Urinary bladder (tissue), 4 donors: ENCODE results near the gene ECEL1. TPM values are rescaled to one million over a fixed set of nuclear protein-coding genes. Genes with fewer than 3 reads are reported as not detected.

Experiments used
- DNase-seq: peaks from one replicate; pipeline ENCODE4 v3.0.0-alpha.2; 2015; ENCODE audit errors: extremely low spot score
- H3K27ac ChIP-seq: one replicate; pipeline ENCODE4 v1.5.1; 2013; ENCODE audit warnings: low read depth, mild to moderate bottlenecking, moderate library complexity
- H3K36me3 ChIP-seq: one replicate; pipeline ENCODE4 v1.6.1; 2013; ENCODE audit warnings: mild to moderate bottlenecking, moderate library complexity; ENCODE audit not compliant: insufficient read depth
- H3K4me1 ChIP-seq: one replicate; pipeline ENCODE4 v1.6.1; 2013; ENCODE audit warnings: mild to moderate bottlenecking, moderate library complexity; ENCODE audit not compliant: insufficient read depth
- H3K4me3 ChIP-seq: one replicate; pipeline ENCODE4 v1.5.1; 2013; ENCODE audit warnings: low read depth, low read length
- WGBS: extraction: QIAGEN DNeasy Blood & Tissue Kit; methylation state at CpG from one replicate; pipeline ENCODE4 v1.1.7; 2013; 5-methylcytosine and 5-hydroxymethylcytosine counted together
- polyA plus RNA-seq: library from polyadenylated mRNA; stranded (reverse); fragments of 200-250 nt; gene quantifications from one replicate; pipeline ENCODE4 v1.2.3, GENCODE V29; 2013
- total RNA-seq: library from RNA; depleted of rRNA; stranded (reverse); fragments of >200 nt; gene quantifications from one replicate; pipeline ENCODE4 v1.2.3, GENCODE V29; 2014
- donor health status: healthy with polysubstance abuse.
- donor health status: healthy.

Gene ECEL1
- total and polyA plus RNA-seq, 2 donors, result 0.21 to 0.95 TPM

GRCh38 chr2:232527905-232528470 is 40.4 kb upstream of the ECEL1 start:
- Histone ChIP-seq H3K36me3 (no peaks in the 10 kb centered on the region), H3K4me3 (no peak overlapping the region), H3K4me1 (no peaks in the 10 kb centered on the region), H3K27ac (no peak overlapping the region)
- 74% methylated on average over 6 of the region's 6 CpGs for WGBS
- DNase-seq, result no peak

GRCh38 chr2:232526372-232526941 is 38.8 kb upstream of the ECEL1 start:
- no peaks in the 10 kb centered on the region for H3K4me1 ChIP-seq
- no peaks in the 10 kb centered on the region for H3K36me3 ChIP-seq
- H3K4me3 ChIP-seq, result no peak overlapping the region
- H3K27ac ChIP-seq, result no peak overlapping the region
- WGBS, result 63% methylated on average over 13 of the region's 13 CpGs
- no peak for DNase-seq

- Histone ChIP-seq H3K4me3 (no peak within 1 kb of the TSS), H3K36me3 (no peaks in the 10 kb centered on the region)
- DNase-seq, result no peak
Observed at GRCh38 chr2:232525791-232526371, 38.2 kb upstream of the ECEL1 start, which contains the start of gene CHRND. CHRND (plus strand) TSS chr2:232526160; CDS start chr2:232526216, 56 bp downstream.

DNA sequence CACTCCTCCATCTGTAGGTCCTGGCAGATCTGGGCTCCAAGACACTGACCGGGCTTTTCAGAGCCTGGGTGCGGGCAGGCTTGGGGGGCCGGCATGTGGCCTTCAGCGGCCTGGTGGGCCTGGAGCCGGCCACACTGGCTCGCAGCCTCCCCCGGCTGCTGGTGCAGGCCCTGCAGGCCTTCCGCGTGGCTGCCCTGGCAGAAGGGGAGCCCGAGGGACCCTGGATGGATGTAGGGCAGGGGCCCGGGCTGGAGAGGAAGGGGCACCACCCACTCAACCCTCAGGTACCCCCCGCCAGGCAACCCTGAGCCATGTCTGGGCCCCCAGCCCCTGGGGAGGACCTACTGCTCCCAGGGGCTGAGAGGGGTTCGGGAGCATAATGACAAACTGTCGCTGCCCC is 37.6 kb upstream of the ECEL1 start:
- H3K27ac ChIP-seq, result no peak overlapping the region
- H3K4me1 ChIP-seq, result no peaks in the 10 kb centered on the region
- H3K4me3 ChIP-seq, result no peak overlapping the region
- H3K36me3 ChIP-seq, result no peaks in the 10 kb centered on the region
- no peak for DNase-seq
- 87% methylated on average over 14 of the region's 14 CpGs for WGBS

More at GRCh38 chr2:232525791-232526371, 38.2 kb upstream of the ECEL1 start, which contains the start of gene CHRND:
- H3K4me1 ChIP-seq, result no peaks in the 10 kb centered on the region
- no peak within 1 kb of the TSS for H3K27ac ChIP-seq
- 15% methylated on average over 18 of the region's 18 CpGs for WGBS

- Histone ChIP-seq H3K27ac (no peak overlapping the region), H3K4me3 (no peak overlapping the region), H3K4me1 (no peaks in the 10 kb centered on the region), H3K36me3 (no peaks in the 10 kb centered on the region)
- 76% methylated on average over 6 of the region's 6 CpGs for WGBS
- DNase-seq, result no peak
Observed at GRCh38 chr2:232524771-232525170, 37.1 kb upstream of the ECEL1 start.

GRCh38 chr2:232523682-232524597 is 36.3 kb upstream of the ECEL1 start:
- H3K36me3 ChIP-seq, result no peaks in the 10 kb centered on the region
- no peaks in the 10 kb centered on the region for H3K4me1 ChIP-seq
- H3K4me3 ChIP-seq, result peak overlapping the region; percentile 11
- 1% methylated on average over 75 of the region's 75 CpGs for WGBS
- DNase-seq, result no peak
- no peak overlapping the region for H3K27ac ChIP-seq

- DNase-seq, result no peak
- H3K4me1 ChIP-seq, result no peaks in the 10 kb centered on the region
- 16% methylated on average over 16 of the region's 16 CpGs for WGBS
- no peak overlapping the region for H3K27ac ChIP-seq
- H3K36me3 ChIP-seq, result no peaks in the 10 kb centered on the region
- H3K4me3 ChIP-seq, result no peak overlapping the region
Observed at GRCh38 chr2:232523402-232523681, 35.7 kb upstream of the ECEL1 start.

DNA sequence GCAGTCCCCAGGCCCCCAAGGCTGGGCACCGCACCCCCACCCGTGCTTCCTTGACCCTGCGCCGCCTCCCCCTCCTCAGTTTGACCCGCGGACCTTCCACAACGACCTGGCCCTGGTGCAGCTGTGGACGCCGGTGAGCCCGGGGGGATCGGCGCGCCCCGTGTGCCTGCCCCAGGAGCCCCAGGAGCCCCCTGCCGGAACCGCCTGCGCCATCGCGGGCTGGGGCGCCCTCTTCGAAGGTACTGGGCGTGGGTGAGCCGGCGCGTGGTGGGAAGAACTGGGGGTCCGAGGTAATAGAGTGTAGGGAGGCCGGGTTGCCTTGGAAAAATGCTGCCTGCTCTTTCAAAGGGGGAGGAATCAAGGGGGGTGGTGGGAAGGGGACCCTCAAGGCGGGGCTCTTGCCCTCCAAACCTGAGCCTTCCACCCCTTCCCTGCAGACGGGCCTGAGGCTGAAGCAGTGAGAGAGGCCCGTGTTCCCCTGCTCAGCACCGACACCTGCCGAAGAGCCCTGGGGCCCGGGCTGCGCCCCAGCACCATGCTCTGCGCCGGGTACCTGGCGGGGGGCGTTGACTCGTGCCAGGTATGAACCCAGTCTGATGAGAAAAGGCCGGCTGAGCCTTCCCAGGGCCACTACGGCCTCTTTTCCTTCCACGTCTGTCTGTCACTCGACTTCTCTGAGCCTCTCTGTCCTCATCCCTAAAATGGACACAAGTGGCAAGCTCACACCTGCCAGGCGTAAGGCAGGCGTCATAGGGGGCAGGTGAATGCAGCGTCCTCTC is 35.2 kb upstream of the ECEL1 start:
- 20% methylated on average over 46 of the region's 46 CpGs for WGBS
- Histone ChIP-seq H3K27ac (no peak overlapping the region), H3K4me3 (peak overlapping the region; percentile 24), H3K36me3 (no peaks in the 10 kb centered on the region), H3K4me1 (no peaks in the 10 kb centered on the region)
- DNase-seq, result no peak

DNA sequence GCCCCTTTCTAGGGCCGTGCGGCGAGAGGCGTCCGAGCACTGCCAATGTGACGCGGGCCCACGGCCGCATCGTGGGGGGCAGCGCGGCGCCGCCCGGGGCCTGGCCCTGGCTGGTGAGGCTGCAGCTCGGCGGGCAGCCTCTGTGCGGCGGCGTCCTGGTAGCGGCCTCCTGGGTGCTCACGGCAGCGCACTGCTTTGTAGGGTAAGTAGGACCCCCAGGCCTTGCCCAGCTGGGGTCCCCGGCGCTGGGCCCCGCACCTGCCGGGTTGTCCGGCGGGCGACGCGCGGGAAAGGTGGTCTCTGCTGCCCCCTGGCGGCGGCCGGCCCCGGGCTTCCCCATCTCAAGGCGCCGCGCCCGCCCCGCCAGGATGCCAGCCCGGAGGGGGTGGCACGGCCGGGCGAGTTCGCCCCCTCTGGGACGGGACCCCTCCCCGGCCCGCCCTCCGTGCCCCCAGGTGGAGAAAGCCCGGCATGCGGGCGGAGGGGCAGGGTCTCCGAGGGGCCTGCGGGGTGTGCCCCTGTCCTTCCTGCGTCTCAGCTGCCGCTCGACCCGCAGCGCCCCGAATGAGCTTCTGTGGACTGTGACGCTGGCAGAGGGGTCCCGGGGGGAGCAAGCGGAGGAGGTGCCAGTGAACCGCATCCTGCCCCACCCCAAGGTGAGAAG is 34.5 kb upstream of the ECEL1 start:
- Histone ChIP-seq H3K4me3 (peak overlapping the region; percentile 24), H3K4me1 (no peaks in the 10 kb centered on the region), H3K27ac (no peak overlapping the region), H3K36me3 (no peaks in the 10 kb centered on the region)
- DNase-seq, result no peak
- 6% methylated on average over 66 of the region's 66 CpGs for WGBS

GRCh38 chr2:232521098-232521497 is 33.5 kb upstream of the ECEL1 start:
- Histone ChIP-seq H3K4me3 (no peak overlapping the region), H3K4me1 (no peaks in the 10 kb centered on the region), H3K36me3 (no peaks in the 10 kb centered on the region), H3K27ac (no peak overlapping the region)
- DNase-seq, result no peak
- WGBS, result 91% methylated on average over 14 of the region's 14 CpGs

DNA sequence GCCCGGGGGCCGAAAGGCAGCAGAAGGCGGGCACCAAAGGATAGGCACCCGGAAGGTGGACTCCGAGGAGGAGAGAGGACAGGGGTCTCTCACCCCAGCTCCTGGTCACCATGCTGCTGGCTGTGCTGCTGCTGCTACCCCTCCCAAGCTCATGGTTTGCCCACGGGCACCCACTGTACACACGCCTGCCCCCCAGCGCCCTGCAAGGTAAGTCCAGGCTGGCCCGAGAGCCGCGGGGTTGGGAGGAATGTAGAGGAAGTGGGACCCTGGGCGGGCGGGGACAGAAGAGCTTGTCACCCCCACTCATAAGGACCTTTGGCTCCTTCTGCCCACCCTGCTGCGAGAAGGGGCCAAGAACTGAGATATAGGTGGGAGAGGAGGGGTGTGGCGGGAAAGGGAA is 32.9 kb upstream of the ECEL1 start:
- H3K4me3 ChIP-seq, result no peak overlapping the region
- no peak overlapping the region for H3K27ac ChIP-seq
- H3K4me1 ChIP-seq, result no peaks in the 10 kb centered on the region
- DNase-seq, result no peak
- 78% methylated on average over 15 of the region's 15 CpGs for WGBS
- no peaks in the 10 kb centered on the region for H3K36me3 ChIP-seq

GRCh38 chr2:232519581-232520438 is 32.2 kb upstream of the ECEL1 start, which contains the start of gene PRSS56:
PRSS56 (plus strand) TSS chr2:232520388; CDS start chr2:232520599, 211 bp downstream.
- no peaks in the 10 kb centered on the region for H3K36me3 ChIP-seq
- WGBS, result 45% methylated on average over 19 of the region's 19 CpGs
- no peak within 1 kb of the TSS for H3K27ac ChIP-seq
- H3K4me3 ChIP-seq, result no peak within 1 kb of the TSS
- no peaks in the 10 kb centered on the region for H3K4me1 ChIP-seq
- no peak for DNase-seq
